ENCODE measurements around the gene RAD51B. TPM values are rescaled to one million over a fixed set of nuclear protein-coding genes. Genes with fewer than 3 reads are reported as not detected.
"Not testable (repeated sequence)": the region's sequence is repeated elsewhere in the genome, so short reads cannot be mapped to it uniquely, and the experiment has no call there.

RAD51B gene
- total and polyA plus RNA-seq, 2 donors (not counting 1 experiment from before 2014, with no cell fraction given) = 4.6 to 16.3 TPM

DNA sequence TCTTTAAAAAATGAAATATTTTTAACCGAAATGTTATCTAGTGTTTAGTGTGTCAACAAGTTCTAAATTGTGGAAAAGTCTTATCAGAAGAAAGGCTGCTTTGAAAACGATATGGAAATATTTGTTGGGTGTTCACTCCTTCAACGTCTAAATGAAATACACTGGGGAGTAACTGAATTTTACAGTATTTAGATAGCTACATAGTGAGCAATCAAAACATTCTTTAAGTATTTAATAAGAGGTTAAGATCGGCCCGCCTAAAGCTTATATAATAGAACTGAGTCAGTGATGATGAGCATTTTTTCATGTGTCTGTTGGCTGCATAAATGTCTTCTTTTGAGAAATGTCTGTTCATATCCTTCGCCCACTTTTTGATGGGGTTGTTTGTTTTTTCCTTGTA is 228.3 kb downstream of the RAD51B start:
- peak; percentile 19 to 77 for DNase-seq (ENCODE audit: low read depth in 2 of 2)
- Histone ChIP-seq H3K27me3 (ENCODE audit: control insufficient read depth, insufficient read depth, low read length) (no peaks in the 10 kb centered on the region), H3K4me1 (ENCODE audit: control insufficient read depth, extremely low read depth, insufficient read depth, low read length) (no peaks in the 10 kb centered on the region), H3K79me2 (ENCODE audit: control insufficient read depth, insufficient read depth, low read length) (no peaks in the 10 kb centered on the region), H3K9me3 (ENCODE audit: control insufficient read depth, insufficient read depth, low read depth, low read length) (no peaks in the 10 kb centered on the region), H3K4me3 (replicated peaks in 1 of 4; ENCODE audit: control extremely low read depth in 1 of 4, insufficient read depth in 1 of 4, low read depth in 3 of 4, low read length in 4 of 4) (no peak overlapping the region), H3K36me3 (ENCODE audit: control insufficient read depth, insufficient read depth, low read length) (no peaks in the 10 kb centered on the region), H2AFZ (ENCODE audit: low read length) (no peak overlapping the region), H3K4me2 (ENCODE audit: extremely low read depth, insufficient read depth, low read length) (peak overlapping the region; percentile 25), H3K27ac (ENCODE audit: insufficient read depth, low read length) (no peak overlapping the region), H3K9ac (ENCODE audit: insufficient read depth, low read length) (no peak overlapping the region), H4K20me1 (ENCODE audit: control insufficient read depth, extremely low read depth, insufficient read depth, low read length) (no peaks in the 10 kb centered on the region)
- TF ChIP-seq, protein P1, sequence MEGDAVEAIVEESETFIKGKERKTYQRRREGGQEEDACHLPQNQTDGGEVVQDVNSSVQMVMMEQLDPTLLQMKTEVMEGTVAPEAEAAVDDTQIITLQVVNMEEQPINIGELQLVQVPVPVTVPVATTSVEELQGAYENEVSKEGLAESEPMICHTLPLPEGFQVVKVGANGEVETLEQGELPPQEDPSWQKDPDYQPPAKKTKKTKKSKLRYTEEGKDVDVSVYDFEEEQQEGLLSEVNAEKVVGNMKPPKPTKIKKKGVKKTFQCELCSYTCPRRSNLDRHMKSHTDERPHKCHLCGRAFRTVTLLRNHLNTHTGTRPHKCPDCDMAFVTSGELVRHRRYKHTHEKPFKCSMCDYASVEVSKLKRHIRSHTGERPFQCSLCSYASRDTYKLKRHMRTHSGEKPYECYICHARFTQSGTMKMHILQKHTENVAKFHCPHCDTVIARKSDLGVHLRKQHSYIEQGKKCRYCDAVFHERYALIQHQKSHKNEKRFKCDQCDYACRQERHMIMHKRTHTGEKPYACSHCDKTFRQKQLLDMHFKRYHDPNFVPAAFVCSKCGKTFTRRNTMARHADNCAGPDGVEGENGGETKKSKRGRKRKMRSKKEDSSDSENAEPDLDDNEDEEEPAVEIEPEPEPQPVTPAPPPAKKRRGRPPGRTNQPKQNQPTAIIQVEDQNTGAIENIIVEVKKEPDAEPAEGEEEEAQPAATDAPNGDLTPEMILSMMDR (conservative IDR thresholded peaks at IDR 0.05 in 1 of 2, IDR thresholded peaks at IDR 0.05 in 1 of 2; ENCODE audit: low read depth in 1 of 2, low read length in 2 of 2) = no peak
- no peak for TF ChIP-seq EZH2 (IDR thresholded peaks at IDR 0.05; ENCODE audit: low read length, missing control alignments)

DNA sequence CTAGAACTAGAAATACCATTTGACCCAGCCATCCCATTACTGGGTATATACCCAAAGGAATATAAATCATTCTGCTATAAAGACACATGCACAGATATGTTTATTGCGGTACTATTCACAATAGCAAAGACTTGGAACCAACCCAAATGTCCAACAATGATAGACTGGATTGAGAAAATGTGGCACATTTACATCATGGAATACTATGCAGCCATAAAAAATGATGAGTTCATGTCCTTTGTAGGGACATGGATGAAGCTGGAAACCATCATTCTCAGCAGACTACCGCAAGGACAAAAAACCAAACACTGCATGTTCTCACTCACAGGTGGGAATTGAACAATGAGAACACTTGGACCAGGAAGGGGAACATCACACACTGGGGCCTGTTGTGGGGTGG is 229.2 kb downstream of the RAD51B start:
- not testable (repeated sequence) for H3K27me3 ChIP-seq (ENCODE audit: control insufficient read depth, insufficient read depth, low read length); H3K36me3 ChIP-seq (ENCODE audit: control insufficient read depth, insufficient read depth, low read length); H4K20me1 ChIP-seq (ENCODE audit: control insufficient read depth, extremely low read depth, insufficient read depth, low read length); H3K27ac ChIP-seq (ENCODE audit: insufficient read depth, low read length); H2AFZ ChIP-seq (ENCODE audit: low read length); H3K79me2 ChIP-seq (ENCODE audit: control insufficient read depth, insufficient read depth, low read length); DNase-seq (ENCODE audit: low read depth in 2 of 2); H3K9ac ChIP-seq (ENCODE audit: insufficient read depth, low read length); H3K4me3 ChIP-seq (replicated peaks in 1 of 4; ENCODE audit: control extremely low read depth in 1 of 4, insufficient read depth in 1 of 4, low read depth in 3 of 4, low read length in 4 of 4); H3K4me2 ChIP-seq (ENCODE audit: extremely low read depth, insufficient read depth, low read length); H3K4me1 ChIP-seq (ENCODE audit: control insufficient read depth, extremely low read depth, insufficient read depth, low read length); H3K9me3 ChIP-seq (ENCODE audit: control insufficient read depth, insufficient read depth, low read depth, low read length)

DNA sequence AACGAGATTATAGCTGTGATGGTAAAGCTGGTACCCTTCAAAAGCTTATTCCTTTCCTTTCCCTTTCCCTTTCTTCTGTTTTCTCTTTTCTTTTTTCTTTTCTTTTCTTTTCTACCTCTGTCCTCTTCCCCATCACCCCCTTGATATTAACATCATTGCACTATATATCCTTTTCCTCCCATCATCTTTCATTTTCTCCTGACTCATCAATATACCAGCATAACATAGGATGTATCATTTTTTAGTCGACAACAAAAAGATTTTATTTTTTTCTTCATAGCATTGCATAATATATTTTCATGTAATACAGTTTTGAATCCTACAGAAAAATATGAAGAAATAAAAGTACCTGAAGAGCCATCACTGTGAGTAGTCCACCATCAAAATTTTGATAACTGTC is 230.6 kb downstream of the RAD51B start:
- Histone ChIP-seq H4K20me1 (ENCODE audit: control insufficient read depth, extremely low read depth, insufficient read depth, low read length) (no peaks in the 10 kb centered on the region), H3K4me1 (ENCODE audit: control insufficient read depth, extremely low read depth, insufficient read depth, low read length) (no peaks in the 10 kb centered on the region), H2AFZ (ENCODE audit: low read length) (no peak overlapping the region), H3K4me2 (ENCODE audit: extremely low read depth, insufficient read depth, low read length) (no peak overlapping the region), H3K36me3 (ENCODE audit: control insufficient read depth, insufficient read depth, low read length) (no peaks in the 10 kb centered on the region), H3K9me3 (ENCODE audit: control insufficient read depth, insufficient read depth, low read depth, low read length) (no peaks in the 10 kb centered on the region), H3K27ac (ENCODE audit: insufficient read depth, low read length) (no peak overlapping the region), H3K9ac (ENCODE audit: insufficient read depth, low read length) (no peak overlapping the region), H3K79me2 (ENCODE audit: control insufficient read depth, insufficient read depth, low read length) (no peaks in the 10 kb centered on the region), H3K4me3 (replicated peaks in 1 of 4; ENCODE audit: control extremely low read depth in 1 of 4, insufficient read depth in 1 of 4, low read depth in 3 of 4, low read length in 4 of 4) (no peak overlapping the region), H3K27me3 (ENCODE audit: control insufficient read depth, insufficient read depth, low read length) (no peaks in the 10 kb centered on the region)
- no peak for TF ChIP-seq EZH2 (IDR thresholded peaks at IDR 0.05; ENCODE audit: low read length, missing control alignments)
- TF ChIP-seq, protein P1 (conservative IDR thresholded peaks at IDR 0.05 in 1 of 2, IDR thresholded peaks at IDR 0.05 in 1 of 2; ENCODE audit: low read depth in 1 of 2, low read length in 2 of 2) = no peak
- DNase-seq (ENCODE audit: low read depth in 2 of 2) = no peak
